Hindlimb muscle (tissue), 1 donor: ENCODE measurements around the gene ANKRD16. TPM values are rescaled to one million over a fixed set of nuclear protein-coding genes. Genes with fewer than 3 reads are reported as not detected.
"Not testable (repeated sequence)": the region's sequence is repeated elsewhere in the genome, so short reads cannot be mapped to it uniquely, and the experiment has no call there.

ENCODE experiments used
- DNase-seq: peaks from one replicate; pipeline ENCODE4 v3.0.0-alpha.2; 2013
- polyA plus RNA-seq: library from polyadenylated mRNA; unstranded; fragments of 120-200 nt; gene quantifications from one replicate; pipeline ENCODE4 v1.2.1, GENCODE V29; 2013; ENCODE audit not compliant: insufficient read length

ANKRD16 gene
- polyA plus RNA-seq, 1 donor, result 6.4 TPM

DNA sequence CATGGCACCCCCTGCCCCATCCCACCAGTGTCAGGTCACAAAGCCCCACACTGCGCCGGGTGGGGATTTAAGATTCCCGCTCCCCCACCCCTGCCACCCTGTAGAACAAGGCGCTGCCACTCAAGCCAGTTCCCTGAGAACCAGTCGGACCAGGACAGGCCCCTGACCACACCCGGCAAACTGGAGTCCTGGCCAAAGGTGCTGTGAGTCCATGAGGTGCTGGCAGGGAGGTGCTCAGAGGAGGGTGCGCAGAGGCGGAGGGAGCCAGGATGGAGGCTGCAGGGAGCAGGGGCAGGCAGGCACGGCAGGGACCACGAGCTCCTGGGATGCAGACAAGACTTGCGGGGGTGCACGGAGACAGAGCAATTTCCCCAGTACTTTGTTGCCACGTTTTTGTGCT, 56.7 kb downstream of the ANKRD16 start:
- no peak for DNase-seq

DNA sequence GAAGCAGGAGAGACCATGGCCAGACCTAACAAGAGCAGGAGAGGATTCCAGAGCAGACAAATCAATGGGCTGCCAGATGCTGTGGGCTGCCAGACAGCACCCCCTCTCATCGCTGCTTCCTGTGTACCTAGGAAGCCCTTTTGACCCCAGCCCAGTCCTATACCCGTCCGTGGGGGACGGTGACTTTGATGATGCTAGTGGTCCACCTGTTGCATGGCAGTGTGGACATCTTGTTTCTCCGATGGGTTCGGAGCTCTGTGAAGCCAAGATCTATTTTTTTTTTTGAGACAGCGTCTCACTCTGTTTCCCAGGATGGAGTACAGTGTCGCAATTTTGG, 58.3 kb downstream of the ANKRD16 start:
- DNase-seq, result no peak

DNA sequence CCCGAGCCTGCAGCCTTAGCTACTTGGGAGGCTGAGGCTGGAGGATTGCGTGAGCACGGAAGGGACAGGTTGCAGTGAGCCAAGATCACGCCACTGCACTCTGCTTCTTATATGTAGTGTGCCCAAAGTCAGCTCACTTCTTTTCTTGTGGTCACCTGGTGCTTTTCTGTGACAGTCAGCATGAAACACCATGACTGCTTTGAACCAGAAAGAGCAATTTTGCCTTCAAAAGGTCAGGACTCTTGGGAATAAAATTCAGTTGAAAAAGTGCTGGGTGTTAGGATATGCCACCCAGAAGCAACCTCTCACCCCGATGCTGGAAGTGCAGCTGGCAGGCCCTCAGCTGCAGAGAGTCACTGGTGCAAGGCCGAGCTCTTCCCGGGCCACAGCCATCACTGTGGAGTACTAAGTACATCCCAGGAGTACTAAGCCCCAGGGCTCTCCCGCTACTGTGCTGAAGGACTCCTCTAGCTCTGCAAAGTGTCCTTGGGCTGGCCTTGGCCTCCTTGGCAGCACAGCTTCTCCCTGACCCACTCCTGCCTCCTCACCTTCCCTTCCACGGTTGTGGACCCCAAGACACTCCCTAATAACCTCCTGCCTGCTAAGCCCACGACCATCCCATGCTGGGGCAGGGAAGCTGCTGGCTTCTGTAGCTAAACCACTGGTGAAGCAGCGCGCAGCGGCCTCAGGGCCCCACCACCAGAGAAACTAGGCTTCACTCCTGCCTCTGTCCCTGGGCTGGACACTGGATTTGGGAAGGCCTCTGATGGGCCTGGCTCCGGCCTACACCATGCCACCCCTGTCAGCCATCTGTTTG, 58.9 kb downstream of the ANKRD16 start:
- no peak for DNase-seq

DNA sequence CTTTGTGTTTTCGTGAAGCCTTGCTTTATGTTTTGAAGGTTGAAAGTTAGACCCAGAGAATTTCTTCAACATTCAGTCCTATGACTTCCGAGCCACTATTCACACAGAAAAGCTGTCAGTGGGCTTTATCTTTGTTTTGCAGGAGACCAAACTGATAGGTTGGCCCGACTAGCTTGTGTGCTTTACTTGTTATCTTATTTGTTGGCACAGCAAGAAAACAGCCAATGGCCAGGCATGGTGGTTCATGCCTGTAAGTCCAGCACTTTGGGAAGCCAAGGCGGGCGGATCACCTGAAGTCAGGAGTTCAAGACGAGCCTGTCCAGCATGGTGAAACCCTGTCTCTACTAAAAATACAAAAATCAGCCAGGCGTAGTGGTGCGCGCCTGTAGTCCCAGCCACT, 60.4 kb downstream of the ANKRD16 start:
- no peak for DNase-seq

DNA sequence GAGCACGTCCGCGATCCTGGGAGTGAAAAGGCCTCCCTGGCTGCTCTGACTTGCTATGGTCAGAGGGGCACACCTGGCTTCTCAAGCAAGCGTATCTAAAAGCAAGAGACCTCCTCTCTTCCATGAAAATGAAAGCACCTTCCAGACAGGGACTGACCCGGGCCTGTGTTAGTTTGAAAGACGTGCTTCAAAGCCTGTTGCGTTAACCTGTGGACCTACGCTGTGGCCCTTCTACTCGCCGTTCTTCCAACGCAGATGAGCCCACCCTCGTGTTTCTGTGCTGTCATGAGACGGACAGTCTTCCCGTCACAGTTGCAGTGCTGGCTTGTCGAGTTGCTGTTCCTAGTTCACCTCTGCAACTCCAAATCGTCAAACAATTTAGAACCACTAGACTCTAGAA, 61.0 kb downstream of the ANKRD16 start:
- no peak for DNase-seq

DNA sequence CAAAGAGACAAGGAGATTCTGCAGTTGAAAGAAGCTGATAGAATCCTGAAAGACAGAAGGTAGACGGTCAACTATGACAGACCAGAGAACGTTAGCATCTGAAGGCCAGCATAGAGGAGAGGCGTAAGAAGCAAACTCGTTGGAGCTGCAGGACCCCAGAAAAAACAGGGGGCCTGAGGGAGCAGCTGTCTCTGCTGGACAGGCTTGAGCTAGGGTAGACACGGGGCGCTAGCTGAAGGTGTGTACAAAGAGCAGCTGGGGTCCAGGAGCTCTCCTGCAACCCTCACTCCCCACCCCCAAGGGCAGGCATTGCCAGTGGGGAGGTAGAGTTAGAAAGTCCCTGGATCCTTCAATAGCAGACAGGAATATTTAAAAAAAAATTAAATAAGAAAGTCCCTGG, 61.9 kb downstream of the ANKRD16 start:
- DNase-seq, result no peak

DNA sequence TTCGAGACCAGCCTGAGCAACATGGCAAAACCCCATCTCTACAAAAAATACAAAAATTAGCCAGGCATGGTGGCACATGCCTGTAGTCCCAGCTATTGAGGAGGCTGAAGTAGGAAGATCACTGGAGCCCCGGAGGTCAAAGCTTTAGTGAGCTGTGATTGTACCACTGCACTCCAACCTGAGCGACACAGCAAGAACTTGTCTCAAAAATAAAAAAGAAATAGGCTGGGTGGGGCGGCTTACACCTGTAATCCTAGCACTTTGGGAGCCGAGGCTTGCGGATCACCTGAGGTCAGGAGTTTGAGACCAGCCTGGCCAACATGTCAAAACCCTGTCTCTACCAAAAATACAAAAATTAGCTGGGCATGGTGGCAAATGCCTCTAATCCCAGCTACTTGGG, 63.2 kb downstream of the ANKRD16 start:
- DNase-seq, result not testable (repeated sequence)

DNA sequence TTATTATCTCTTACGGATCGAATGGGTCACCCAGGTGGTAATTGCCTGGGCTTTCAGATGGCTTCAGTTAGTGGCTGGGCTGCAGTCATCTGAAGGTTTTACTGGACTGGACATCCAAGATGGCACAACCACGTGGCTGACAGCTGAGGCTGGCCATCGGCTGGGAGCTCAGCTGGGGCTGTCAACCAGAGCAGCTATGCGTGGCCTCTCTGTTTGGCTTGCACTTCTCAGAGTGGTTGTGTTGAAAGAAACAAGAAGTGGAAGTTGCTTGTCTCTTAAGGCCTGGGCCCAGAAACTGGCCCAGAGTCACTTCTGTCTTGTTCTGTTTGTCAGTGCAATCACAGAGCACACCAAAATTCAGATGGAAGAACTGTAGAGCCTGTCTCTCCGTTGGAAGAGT, 70.8 kb downstream of the ANKRD16 start:
- DNase-seq, result no peak

DNA sequence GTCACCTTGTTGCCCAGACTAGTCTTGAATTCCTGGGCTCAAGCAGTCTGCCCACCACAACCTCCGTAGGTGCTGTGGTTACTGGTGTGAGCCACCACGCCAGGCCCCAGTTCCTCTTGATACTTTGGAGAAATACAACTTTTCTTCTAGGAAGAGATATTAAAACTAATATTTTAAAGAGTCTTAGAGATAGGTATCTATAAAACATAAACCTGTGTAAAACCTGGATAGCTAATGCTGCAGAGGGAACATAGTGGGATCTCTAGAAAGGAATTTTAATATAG, 71.7 kb downstream of the ANKRD16 start:
- no peak for DNase-seq

DNA sequence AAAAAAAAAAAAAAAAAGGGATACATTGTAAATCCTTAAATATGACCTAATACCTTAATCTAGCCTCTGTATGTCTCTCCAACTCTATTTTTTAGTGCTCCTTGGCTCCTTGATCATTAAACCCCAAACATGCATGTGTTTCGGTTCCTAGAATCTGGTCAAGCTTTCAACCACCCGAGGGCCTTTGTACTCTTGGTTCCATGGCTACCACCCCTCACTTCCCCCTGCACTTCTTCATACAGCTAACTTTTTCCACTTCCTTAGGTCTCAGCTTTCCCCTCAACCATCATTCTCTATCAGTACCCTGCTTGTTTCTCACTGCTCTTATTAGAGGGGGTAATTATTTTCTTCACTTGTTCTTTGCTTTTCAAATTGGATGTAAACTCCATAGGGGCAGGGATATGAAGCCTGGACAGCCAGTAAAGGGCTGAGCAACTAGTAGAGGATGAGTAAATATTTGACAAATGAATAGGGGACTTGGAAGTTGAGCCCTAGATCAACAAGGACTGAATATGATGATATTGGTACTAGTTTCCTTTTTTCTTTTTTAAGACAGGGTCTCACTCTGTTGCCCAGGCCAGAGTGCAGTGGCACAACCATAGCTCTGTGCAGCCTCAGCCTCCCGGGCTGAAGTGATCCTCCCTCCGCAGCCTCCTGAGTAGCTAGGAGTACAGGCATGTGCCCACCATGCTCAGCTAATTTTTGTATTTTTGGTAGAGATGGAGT, 72.2 kb downstream of the ANKRD16 start:
- no peak for DNase-seq

DNA sequence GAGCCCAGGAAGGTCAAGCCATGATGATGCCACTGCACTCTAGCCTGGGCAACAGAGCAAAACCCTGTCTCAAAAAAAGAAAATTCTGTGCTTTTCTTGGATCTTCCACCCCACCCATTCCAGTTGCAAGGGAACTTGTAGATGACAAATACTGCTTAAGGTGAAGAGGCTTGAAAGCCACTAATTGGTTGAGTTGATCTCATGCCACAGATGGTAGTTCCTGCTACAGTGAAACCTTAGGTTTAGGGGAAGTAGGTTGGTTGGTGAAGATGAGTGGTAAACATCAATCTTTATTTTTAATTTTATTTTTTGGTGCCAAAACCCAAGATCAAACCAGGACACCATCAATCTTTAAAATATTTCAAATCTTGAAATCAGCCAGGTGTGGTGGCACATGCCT, 73.5 kb downstream of the ANKRD16 start:
- no peak for DNase-seq

DNA sequence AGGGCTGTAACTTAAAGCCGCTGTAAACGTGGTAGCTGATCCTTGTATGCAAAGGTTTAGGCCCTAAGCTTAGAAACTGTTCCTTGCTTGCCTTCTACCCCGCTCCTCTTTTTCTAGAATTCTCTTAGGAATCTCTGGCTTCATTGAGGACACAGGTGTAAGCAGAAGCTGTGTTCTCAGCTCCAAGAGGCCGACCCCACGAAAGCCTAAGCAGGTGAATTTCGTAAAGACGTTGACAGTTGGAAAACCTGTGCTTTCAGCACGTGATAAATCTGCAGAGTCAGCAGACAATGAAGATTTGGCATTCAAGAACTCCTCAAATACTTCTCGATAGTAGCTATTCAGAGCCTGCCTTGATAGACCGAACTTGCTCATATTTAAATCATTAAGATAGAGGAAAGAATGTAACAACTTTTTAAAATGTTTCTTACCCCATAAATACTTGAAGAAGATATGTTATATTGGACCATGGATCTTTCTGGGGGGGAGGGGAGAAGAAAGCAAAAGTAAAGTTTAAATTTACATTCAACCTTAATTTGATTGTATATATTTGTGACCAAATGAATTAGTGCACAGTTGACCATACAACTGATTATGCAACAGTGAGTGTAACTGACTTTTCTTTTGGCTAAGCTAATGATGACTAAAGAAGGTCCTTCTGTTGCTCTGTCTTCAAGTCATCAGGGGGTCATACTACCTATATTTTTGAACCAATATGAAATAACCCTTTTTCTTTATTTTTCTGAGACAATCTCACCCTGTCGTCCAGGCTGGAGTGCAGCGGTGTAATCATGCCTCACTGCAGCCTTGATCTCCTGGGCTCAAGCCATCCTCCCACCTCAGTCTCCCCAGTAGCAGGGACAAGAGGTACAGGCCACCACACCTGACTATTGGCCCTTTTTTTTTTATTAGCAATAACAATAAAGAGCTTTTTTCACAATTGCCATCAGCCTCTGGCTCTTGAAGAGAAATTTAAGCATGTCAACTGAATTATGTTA, 75.3 kb downstream of the ANKRD16 start:
- DNase-seq, result no peak

DNA sequence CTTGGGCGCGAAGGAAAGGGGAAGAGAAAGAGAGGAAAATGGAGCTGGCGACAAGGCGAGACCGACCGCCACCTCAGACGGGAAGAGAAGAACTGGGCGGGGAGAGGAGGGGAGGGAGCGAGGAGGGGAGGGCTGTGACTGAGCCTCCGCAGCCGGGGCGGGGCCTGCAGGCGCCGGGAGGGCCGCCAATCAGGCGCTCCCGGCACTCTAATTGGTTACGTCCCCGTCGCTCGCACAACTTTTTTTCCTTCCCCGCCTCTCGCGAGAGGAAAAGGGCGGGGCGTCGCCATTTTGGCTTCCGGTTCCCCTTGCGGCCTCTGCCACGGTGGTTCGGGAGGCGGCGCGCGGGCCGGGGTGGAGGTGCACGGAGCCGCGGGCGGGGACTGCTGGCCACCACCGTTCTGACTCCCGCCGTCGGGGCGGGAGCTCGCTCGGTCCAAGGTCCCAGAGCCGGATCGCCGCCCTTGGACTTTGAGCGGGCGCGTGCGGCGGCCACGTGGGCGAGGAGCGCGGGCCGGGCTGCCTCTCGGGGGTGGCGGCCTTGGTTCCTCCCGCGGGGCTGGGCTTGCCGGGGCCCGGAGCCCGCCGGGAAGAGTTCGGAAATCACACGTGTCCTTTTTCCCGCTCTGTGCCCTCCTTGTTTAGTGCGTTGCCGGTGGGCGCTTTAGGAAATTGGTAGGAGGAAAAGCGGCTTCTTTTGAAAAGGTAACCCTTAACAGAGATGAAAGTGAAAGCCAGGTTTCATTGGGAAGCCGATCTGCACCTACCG, 76.2 kb downstream of the ANKRD16 start, which contains the start of gene GDI2:
Gene GDI2 (minus strand): TSS at position 94 of the 769 bp plus-strand sequence. CDS start 176 bp downstream, outside the sequence.
- peak; percentile 97 for DNase-seq

DNA sequence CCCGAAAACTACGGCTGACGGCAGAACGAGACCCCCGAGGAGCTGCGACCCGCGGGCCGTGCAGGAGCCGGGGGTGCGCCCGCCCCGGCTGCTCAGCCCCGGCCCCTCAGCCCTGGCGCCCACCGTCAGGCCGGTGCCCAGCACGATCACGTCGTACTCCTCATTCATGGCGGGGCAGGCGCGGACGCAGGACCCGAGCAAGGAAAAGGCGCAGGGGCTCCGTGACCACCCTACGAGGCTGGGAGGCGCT, 76.7 kb downstream of the ANKRD16 start:
- no peak for DNase-seq

DNA sequence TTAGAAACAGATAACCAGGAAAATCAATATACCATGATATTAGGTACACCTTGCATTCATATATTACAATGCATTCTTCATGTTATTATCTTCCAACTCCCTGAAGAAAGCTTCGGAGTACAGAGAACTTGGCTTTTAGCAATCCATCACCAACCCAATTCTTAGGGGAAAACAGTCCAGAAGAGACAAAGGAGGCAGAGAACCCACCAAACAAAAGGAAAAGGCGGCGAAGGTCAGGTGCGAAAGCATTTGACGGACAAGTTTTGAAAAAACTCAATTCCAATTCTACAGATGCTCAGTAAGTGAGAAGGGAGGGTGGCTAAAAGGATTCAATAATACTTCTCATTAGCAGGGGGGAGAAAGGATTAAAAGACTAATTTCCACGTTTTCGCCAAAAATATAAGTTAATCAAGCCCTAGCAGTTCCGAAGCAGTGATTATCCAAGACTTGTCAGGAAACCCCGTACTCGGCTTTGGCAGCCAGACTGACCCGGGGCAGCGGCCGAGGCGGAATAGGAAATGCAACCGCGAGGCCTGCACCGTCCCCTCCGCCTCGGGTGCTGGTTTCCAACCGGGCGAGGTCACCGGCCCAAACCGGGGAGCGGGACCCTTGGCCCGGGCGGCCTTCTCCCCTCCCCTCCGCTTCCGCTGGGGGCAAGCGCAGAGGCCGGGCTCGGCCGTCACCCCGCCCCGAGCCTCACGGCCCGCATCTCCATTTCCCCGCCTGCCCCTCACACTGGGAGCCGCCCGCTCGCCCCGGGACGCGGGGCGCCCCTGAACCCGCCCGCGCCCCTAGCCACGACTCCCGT, 77.2 kb downstream of the ANKRD16 start:
- peak; percentile 47 for DNase-seq

Other genes with a start within 250 kb of the ANKRD16 start
- gene ASB13, start 223.3 kb downstream of the ANKRD16 start, polyA plus RNA-seq, result 13.5 TPM
- 29.3 TPM for gene TASOR2, start 205.1 kb downstream of the ANKRD16 start, polyA plus RNA-seq
- 212 TPM for gene GDI2, start 76.5 kb downstream of the ANKRD16 start, polyA plus RNA-seq
- gene FBH1, start 350 bp upstream of the ANKRD16 start, polyA plus RNA-seq, result 44.1 TPM
- 3.2 TPM for gene IL15RA, start 87.7 kb upstream of the ANKRD16 start, polyA plus RNA-seq
- gene IL2RA, start 172.5 kb upstream of the ANKRD16 start, polyA plus RNA-seq, result not detected
- gene RBM17, start 199.1 kb upstream of the ANKRD16 start, polyA plus RNA-seq, result 107 TPM